ENCODE measurements around the gene XPR1. TPM values are rescaled to one million over a fixed set of nuclear protein-coding genes. Genes with fewer than 3 reads are reported as not detected.

Gene XPR1
- total and polyA plus RNA-seq, 2 donors (not counting 3 experiments of a cell fraction or from before 2014, with no cell fraction given): 23.9 to 26.7 TPM

- peaks cover 8% of the 10 kb centered on the region for H3K79me2 ChIP-seq (ENCODE audit: control insufficient read depth, insufficient read depth, low read length)
- CTCF ChIA-PET: no interaction called here
- no peak overlapping the region for H3K9ac ChIP-seq (replicated peaks; ENCODE audit: extremely low read depth, insufficient read depth, low read length)
- no peaks in the 10 kb centered on the region for H3K36me3 ChIP-seq (ENCODE audit: control insufficient read depth in 2 of 2, extremely low read depth in 1 of 2, insufficient read depth in 2 of 2, low read length in 2 of 2)
- intact Hi-C loops (cut with micrococcal nuclease) (no loop called here), dilution Hi-C loops (cut with MboI; ENCODE audit: extremely low pct_ligation_motif_present, low sequenced_read_pairs) (no loop called here)
- no TSS peak for BruUV-seq (replicated peaks)
- no peaks in the 10 kb centered on the region for H3K27me3 ChIP-seq (ENCODE audit: control insufficient read depth in 2 of 2, insufficient read depth in 2 of 2, low read length in 2 of 2)
- TF ChIP-seq CTCF (IDR thresholded peaks at IDR 0.05; ENCODE audit: extremely low read depth in 1 of 2, insufficient read depth in 1 of 2, low read depth in 1 of 2, low read length in 2 of 2): no peak
- TF ChIP-seq JUN (IDR thresholded peaks at IDR 0.05; ENCODE audit: borderline replicate concordance, insufficient read depth, insufficient read length, low read depth): no peak
- TF ChIP-seq MYC (IDR thresholded peaks at IDR 0.05; ENCODE audit: low read depth, low read length): no peak
- TF ChIP-seq EZH2 (IDR thresholded peaks at IDR 0.05; ENCODE audit: borderline replicate concordance, low read depth, low read length, severe bottlenecking): no peak
- POLR2A ChIA-PET: interaction anchor here (0.6 kb wide), 1 partner anchor 144 kb away, joined by 3 read pairs; no protein-coding TSS in a partner anchor
- H3K4me2 ChIP-seq (ENCODE audit: insufficient read depth, low read length): no peak overlapping the region
- no peaks in the 10 kb centered on the region for H3K9me1 ChIP-seq (replicated peaks; ENCODE audit: control insufficient read depth, extremely low read depth, insufficient read depth, low read length)
- FAIRE-seq (no peak), DNase-seq (ENCODE audit: low read depth, low spot score) (no peak)
- H3K4me3 ChIP-seq (replicated peaks in 1 of 3; ENCODE audit: insufficient read depth in 1 of 3, low read depth in 1 of 3, low read length in 3 of 3): no peak overlapping the region
- H3K9me3 ChIP-seq (replicated peaks; ENCODE audit: control insufficient read depth, insufficient read depth, low read length): no peaks in the 10 kb centered on the region
- H3K4me1 ChIP-seq (ENCODE audit: control insufficient read depth, extremely low read depth, insufficient read depth, low read length): peaks cover 7% of the 10 kb centered on the region
- no peak overlapping the region for H2AFZ ChIP-seq (ENCODE audit: low read depth, low read length)
- no peak overlapping the region for H3K27ac ChIP-seq (ENCODE audit: insufficient read depth, low read depth, low read length)
- peaks cover 3% of the 10 kb centered on the region for H4K20me1 ChIP-seq (replicated peaks; ENCODE audit: control insufficient read depth, extremely low read depth, insufficient read depth, low read length)
Observed at GRCh38 chr1:180674603-180675530, 43.0 kb downstream of the XPR1 start.

Measured in endothelial cell of umbilical vein (primary cell).